H1 (cell line): ENCODE data around the gene CHPF. TPM values are rescaled to one million over a fixed set of nuclear protein-coding genes. Genes with fewer than 3 reads are reported as not detected.

Experiments used
- CTCF ChIA-PET: fragments of 300-600 bp; sonication (Branson Sonifier 250); formaldehyde crosslinking; loops from one replicate; lab custom pipeline; 2021; ENCODE audit not compliant: partially characterized antibody; lab: Charles Lee
- POLR2A ChIA-PET: fragments of 300-600 bp; sonication (Branson Sonifier 250); formaldehyde crosslinking; loops from one replicate; lab custom pipeline; 2021; ENCODE audit warnings: inconsistent platforms; ENCODE audit not compliant: partially characterized antibody; lab: Charles Lee
- DNase-seq, 2 experiments: peaks; one replicate each; pipeline versions ENCODE4 v3.0.0 to v3.0.0-alpha.2; 2010 to 2022; ENCODE audit warnings: low spot score in 2 of 2, low read depth in 1 of 2, mixed read lengths in 1 of 2
- FAIRE-seq: peaks from 2 replicates; lab custom pipeline; 2011; peaks lifted over from hg19 to GRCh38; lab: Jason Lieb, UNC
- H2AFZ ChIP-seq: 2 replicates; pipeline ENCODE4 v1.8.1; 2012; ENCODE audit warnings: low read length, inconsistent platforms
- H2AK5ac ChIP-seq: 2 replicates; pipeline ENCODE4 v1.6.1; 2013; ENCODE audit warnings: low read depth, low read length
- H2BK120ac ChIP-seq: replicated peaks from 2 replicates; pipeline ENCODE3; 2013; ENCODE audit warnings: low read depth, low read length, inconsistent platforms
- H2BK12ac ChIP-seq: 2 replicates; pipeline ENCODE4 v1.6.1; 2013; ENCODE audit warnings: low read depth, low read length
- H2BK15ac ChIP-seq: 2 replicates; pipeline ENCODE4 v1.6.1; 2013; ENCODE audit warnings: low read length
- H2BK20ac ChIP-seq: 2 replicates; pipeline ENCODE4 v1.6.1; 2013; ENCODE audit warnings: low read length
- H2BK5ac ChIP-seq: 2 replicates; pipeline ENCODE4 v1.6.1; 2013; ENCODE audit warnings: low read depth, low read length
- H3K14ac ChIP-seq: 2 replicates; pipeline ENCODE4 v1.6.1; 2013; ENCODE audit warnings: inconsistent platforms; ENCODE audit not compliant: insufficient read length
- H3K18ac ChIP-seq: 2 replicates; pipeline ENCODE4 v1.6.1; 2013; ENCODE audit warnings: low read length; ENCODE audit errors: extremely low read depth
- H3K23ac ChIP-seq: 2 replicates; pipeline ENCODE4 v1.6.1; 2013; ENCODE audit warnings: inconsistent platforms; ENCODE audit not compliant: insufficient read length
- H3K23me2 ChIP-seq: 2 replicates; pipeline ENCODE4 v1.6.1; 2013; ENCODE audit warnings: low read depth, low read length
- H3K27ac ChIP-seq: 2 replicates; pipeline ENCODE4 v1.6.1; 2011; ENCODE audit warnings: low read depth, low read length, inconsistent platforms
- H3K27me3 ChIP-seq, 4 experiments: replicated peaks in 1 of 4; 1 replicate in 1 of 4; 2 replicates in 3 of 4; pipeline versions ENCODE4 v1.6.1 to v1.8.1; 2011 to 2013; ENCODE audit warnings: low read length in 3 of 4, mild to moderate bottlenecking in 3 of 4, inconsistent platforms in 2 of 4, mixed read lengths in 2 of 4, moderate library complexity in 1 of 4; ENCODE audit not compliant: control insufficient read depth in 3 of 4, insufficient read depth in 3 of 4; ENCODE audit errors: extremely low read depth in 1 of 4
- H3K36me3 ChIP-seq, 4 experiments: 2 replicates each; pipeline versions ENCODE4 v1.6.1 to v1.8.1; 2011 to 2013; ENCODE audit warnings: mild to moderate bottlenecking in 4 of 4, low read length in 3 of 4, moderate library complexity in 2 of 4, control low read depth in 1 of 4, inconsistent platforms in 1 of 4; ENCODE audit not compliant: insufficient read depth in 4 of 4, control insufficient read depth in 2 of 4
- H3K4ac ChIP-seq: replicated peaks from 2 replicates; pipeline ENCODE3; 2013; ENCODE audit warnings: low read length, low read depth, mixed read lengths, inconsistent platforms; ENCODE audit not compliant: insufficient read length
- H3K4me1 ChIP-seq, 4 experiments: replicated peaks in 1 of 4; 1 replicate in 1 of 4; 2 replicates in 3 of 4; pipeline versions ENCODE4 v1.6.1 to v1.8.1; 2011 to 2013; ENCODE audit warnings: low read length in 3 of 4, inconsistent platforms in 2 of 4, mixed read lengths in 1 of 4; ENCODE audit not compliant: insufficient read depth in 4 of 4, control insufficient read depth in 3 of 4
- H3K4me2 ChIP-seq, 2 experiments: 2 replicates each; pipeline versions ENCODE4 v1.6.1 to v1.8.1; 2011 to 2013; ENCODE audit warnings: low read depth in 2 of 2, low read length in 2 of 2, control low read depth in 1 of 2, inconsistent platforms in 1 of 2, mild to moderate bottlenecking in 1 of 2; ENCODE audit not compliant: insufficient read depth in 1 of 2
- H3K4me3 ChIP-seq, 4 experiments: fragments of 200-600, 300-600 bp in 1 of 4; sonication (generic), shearing (Covaris generic), sonication (Bioruptor Twin) in 1 of 4; 2 replicates each; pipeline versions ENCODE4 v1.5.1 to v1.8.1; 2011 to 2016; ENCODE audit warnings: low read length in 4 of 4, low read depth in 3 of 4, control low read depth in 2 of 4, inconsistent platforms in 2 of 4, mild to moderate bottlenecking in 2 of 4, mixed read lengths in 1 of 4, moderate library complexity in 1 of 4; ENCODE audit not compliant: insufficient read depth in 2 of 4; ENCODE audit errors: extremely low read depth in 1 of 4
- H3K56ac ChIP-seq: replicated peaks from 2 replicates; pipeline ENCODE3; 2013; ENCODE audit warnings: low read depth, mild to moderate bottlenecking, mixed read lengths, low read length, inconsistent platforms; ENCODE audit not compliant: insufficient read length
- H3K79me1 ChIP-seq: 2 replicates; pipeline ENCODE4 v1.6.1; 2013; ENCODE audit warnings: low read depth, low read length, control low read depth
- H3K79me2 ChIP-seq, 2 experiments: 2 replicates each; pipeline versions ENCODE4 v1.6.1 to v1.8.1; 2012 to 2013; ENCODE audit warnings: low read length in 2 of 2, mild to moderate bottlenecking in 2 of 2, inconsistent platforms in 1 of 2; ENCODE audit not compliant: insufficient read depth in 2 of 2, control insufficient read depth in 1 of 2
- H3K9ac ChIP-seq, 4 experiments: replicated peaks in 1 of 4; 1 replicate in 1 of 4; 2 replicates in 3 of 4; pipeline versions ENCODE4 v1.6.1 to v1.8.1; 2011 to 2013; ENCODE audit warnings: low read depth in 3 of 4, low read length in 3 of 4, control low read depth in 2 of 4, mild to moderate bottlenecking in 2 of 4, moderate library complexity in 2 of 4, inconsistent platforms in 1 of 4; ENCODE audit errors: extremely low read depth in 1 of 4
- H3K9me3 ChIP-seq, 2 experiments: 2 replicates each; pipeline versions ENCODE4 v1.6.1 to v1.8.1; 2012 to 2013; ENCODE audit warnings: mild to moderate bottlenecking in 2 of 2, moderate library complexity in 2 of 2, control low read depth in 1 of 2, inconsistent platforms in 1 of 2, low read depth in 1 of 2, low read length in 1 of 2, mixed read lengths in 1 of 2; ENCODE audit not compliant: insufficient read depth in 2 of 2
- H4K20me1 ChIP-seq, 2 experiments: replicated peaks in 1 of 2; 2 replicates each; pipeline versions ENCODE3 to v1.8.1; 2011 to 2013; ENCODE audit warnings: inconsistent platforms in 2 of 2, low read length in 2 of 2, mild to moderate bottlenecking in 1 of 2; ENCODE audit not compliant: insufficient read depth in 2 of 2, control insufficient read depth in 1 of 2
- H4K5ac ChIP-seq: 2 replicates; pipeline ENCODE4 v1.6.1; 2013; ENCODE audit warnings: low read length, low read depth, mixed read lengths, inconsistent platforms; ENCODE audit not compliant: insufficient read length
- H4K8ac ChIP-seq: 2 replicates; pipeline ENCODE4 v1.8.0; 2013; ENCODE audit warnings: mild to moderate bottlenecking, moderate library complexity, low read length, inconsistent platforms; ENCODE audit not compliant: insufficient read depth; ENCODE audit errors: extremely low read depth
- H4K91ac ChIP-seq: replicated peaks from 2 replicates; pipeline ENCODE3; 2013; ENCODE audit warnings: low read length, mixed read lengths, inconsistent platforms; ENCODE audit not compliant: insufficient read length
- BACH1 ChIP-seq: IDR thresholded peaks from 2 replicates; pipeline ENCODE4 v1.6.1; 2012; ENCODE audit warnings: low read length, improper control_type of control experiment
- CBX5 ChIP-seq: fragments of 300-800, 300-1000 bp; sonication (generic); IDR thresholded peaks from 2 replicates; pipeline ENCODE4 v1.7.1; 2016; ENCODE audit warnings: antibody characterized with exemption, low read length, low read depth
- CHD1 ChIP-seq: IDR thresholded peaks from 2 replicates; pipeline ENCODE4 v1.6.1; 2012; ENCODE audit warnings: low read depth, low read length, improper control_type of control experiment
- CTBP2 ChIP-seq: IDR thresholded peaks from 2 replicates; pipeline ENCODE4 v1.7.0; 2011; ENCODE audit warnings: borderline replicate concordance, mild to moderate bottlenecking, moderate library complexity, mixed read lengths, low read length; ENCODE audit not compliant: insufficient read depth, insufficient read length
- HDAC2 ChIP-seq, 2 experiments: fragments of 300-600 bp in 1 of 2; sonication (generic) in 1 of 2; IDR thresholded peaks; 2 replicates each; pipeline ENCODE4 v1.6.1; 2011 to 2012; ENCODE audit warnings: low read depth in 2 of 2, low read length in 2 of 2, mild to moderate bottlenecking in 2 of 2, moderate library complexity in 2 of 2, borderline replicate concordance in 1 of 2, inconsistent platforms in 1 of 2
- JUN ChIP-seq: IDR thresholded peaks from 2 replicates; pipeline ENCODE4 v1.6.1; 2011; ENCODE audit warnings: low read depth, mild to moderate bottlenecking, improper control_type of control experiment, low read length
- JUND ChIP-seq: IDR thresholded peaks from 2 replicates; pipeline ENCODE4 v1.6.1; 2011; ENCODE audit warnings: mild to moderate bottlenecking, improper control_type of control experiment, low read length
- NRF1 ChIP-seq: IDR thresholded peaks from 2 replicates; pipeline ENCODE4 v1.6.1; 2011; ENCODE audit warnings: mild to moderate bottlenecking, low read depth, low read length, improper control_type of control experiment
- RNF2 ChIP-seq: fragments of 200-900, 300-1000 bp; sonication (generic); IDR thresholded peaks from 2 replicates; pipeline ENCODE4 v1.7.1; 2016; ENCODE audit warnings: borderline replicate concordance, low read depth, mild to moderate bottlenecking, antibody characterized with exemption, low read length; ENCODE audit not compliant: poor library complexity, severe bottlenecking; ENCODE audit errors: missing control alignments
- SP1 ChIP-seq: IDR thresholded peaks from 2 replicates; pipeline ENCODE4 v1.6.1; 2011; ENCODE audit warnings: low read depth, low read length
- SRF ChIP-seq: IDR thresholded peaks from 2 replicates; pipeline ENCODE4 v1.6.1; 2011; ENCODE audit warnings: mild to moderate bottlenecking, low read depth, low read length, moderate library complexity
- WGBS, 2 experiments: shearing (Covaris generic) in 1 of 2; methylation state at CpG; one replicate each; pipeline versions ENCODE4 v1.1.6 to v1.1.7; 2013 to 2015; ENCODE audit warnings: low lambda C conversion rate in 2 of 2, mixed read lengths in 2 of 2, inconsistent platforms in 1 of 2, low coverage in 1 of 2, missing lambda C conversion rate in 1 of 2; ENCODE audit not compliant: insufficient replicate concordance in 2 of 2, insufficient coverage in 1 of 2, insufficient read length in 1 of 2; ENCODE audit errors: extremely low coverage in 1 of 2, missing lambda C conversion rate in 1 of 2; 5-methylcytosine and 5-hydroxymethylcytosine counted together
- polyA plus RNA-seq, 7 experiments: library from polyadenylated mRNA; depleted of rRNA in 3 of 7; stranded (reverse) in 5 of 7; unstranded in 2 of 7; fragments of >200 nt in 5 of 7; fragments of 200-250 nt in 2 of 7; gene quantifications; 1 replicate in 5 of 7; 2 replicates in 1 of 7; 4 replicates in 1 of 7; pipeline versions ENCODE4 v1.2.1 to v1.2.3, GENCODE V29; 2011 to 2013; ENCODE audit warnings: missing spikeins in 2 of 7, mixed read lengths in 2 of 7
- total RNA-seq: library from RNA; stranded (reverse); fragmentation: NEBNext Ultra II Directional; extraction: Animal tissue kit (Norgen Biotek cat#: 25700); gene quantifications from 2 replicates; pipeline ENCODE4 v1.2.1, GENCODE V29; 2021

Gene CHPF
- total and polyA plus RNA-seq, 2 of the 8 experiments (the other 6 are each of a cell fraction or from before 2014, with no cell fraction given): 62.9 to 67.3 TPM

DNA sequence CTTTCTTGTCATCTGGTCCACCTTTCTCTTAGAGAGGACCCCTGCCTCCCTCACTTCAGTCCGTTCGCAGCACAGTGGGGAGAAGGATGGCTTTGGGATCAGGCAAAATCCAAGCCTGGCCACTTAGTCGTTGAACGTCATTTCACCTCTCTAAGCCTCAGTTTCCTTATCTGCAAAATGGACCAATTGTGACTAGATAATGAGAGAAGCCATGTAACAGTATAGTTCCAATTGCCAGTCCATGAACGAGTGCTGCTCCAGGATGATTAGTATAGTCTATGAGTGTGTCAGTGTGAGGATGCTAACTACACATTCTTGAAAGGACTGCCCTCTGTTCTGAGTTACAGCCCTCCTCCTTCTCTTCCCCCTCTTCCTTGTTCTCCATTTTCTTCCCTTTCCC is 29.6 kb upstream of the CHPF start:
- Histone ChIP-seq H4K5ac (no peak overlapping the region), H3K4me1 (peaks cover 7 to 36% (median 26%) of the 10 kb centered on the region in 4 experiments), H3K18ac (no peak overlapping the region), H3K36me3 (peaks cover 0 to 10% (median 0%) of the 10 kb centered on the region in 4 experiments; a peak in 3 of 8 replicates), H2BK12ac (no peak overlapping the region), H3K27ac (no peak overlapping the region), H2BK15ac (no peak overlapping the region), H3K79me2 (peaks cover 0 to 7% of the 10 kb centered on the region in 2 experiments; a peak in 2 of 4 replicates), H3K56ac (no peak overlapping the region), H3K23me2 (peaks cover 10% of the 10 kb centered on the region; the same call in 1 of the 2 replicates), H2AK5ac (no peak overlapping the region), H2BK20ac (no peak overlapping the region), H4K8ac (no peak overlapping the region), H3K14ac (no peak overlapping the region), H3K4me2 (no peak overlapping the region), H3K79me1 (no peaks in the 10 kb centered on the region), H4K20me1 (no peaks in the 10 kb centered on the region), H2AFZ (no peak overlapping the region), H3K27me3 (peaks cover 0 to 2% (median 0%) of the 10 kb centered on the region in 4 experiments; a peak in 2 of 7 replicates)
- ChIA-PET POLR2A (interaction anchor here (1.1 to 18.6 kb wide), 3 partner anchors 14 to 32 kb away, joined by 3 to 293 read pairs (median 8); no protein-coding TSS in a partner anchor), CTCF (interaction anchor here (0.6 to 2.9 kb wide), 3 partner anchors 13 to 66 kb away, joined by 3 to 34 read pairs (median 6); no protein-coding TSS in a partner anchor)
- FAIRE-seq: no peak
- WGBS, 2 experiments: 90% methylated on average over 5 of the region's 5 CpGs; no CpG with 5 or more reads in 1 of the 2 experiments
- TF ChIP-seq JUN (no peak), NRF1 (no peak), CBX5 (no peak), HDAC2 (IDR thresholded peaks at IDR 0.05; ENCODE audit: borderline replicate concordance in 1 of 2, low read depth in 2 of 2, low read length in 2 of 2) (no peak), CHD1 (no peak), BACH1 (no peak), CTBP2 (no peak), RNF2 (no peak), JUND (no peak), SP1 (no peak), SRF (no peak)
- TF ChIP-seq, all 59 proteins: peak for 0
- Histone ChIP-seq H3K4ac (no peak overlapping the region), H3K23ac (no peak overlapping the region), H4K91ac (no peak overlapping the region), H3K4me3 (no peak overlapping the region), H2BK120ac (no peak overlapping the region), H3K9ac (no peak overlapping the region), H3K9me3 (0 out of 4 replicates have a peak, but pooled peaks cover 0 to under 1% of the 10 kb centered on the region in 2 experiments), H2BK5ac (no peak overlapping the region)
- DNase-seq: no peak
